Mesendoderm (in vitro differentiated cells): ENCODE measurements around the gene TBCB.

Experiments used
- DNase-seq: peaks from one replicate; pipeline ENCODE4 v3.0.0; 2013
- H2AK5ac ChIP-seq: 2 replicates; pipeline ENCODE4 v1.6.1; 2013; ENCODE audit warnings: low read length, inconsistent platforms
- H2BK120ac ChIP-seq: 2 replicates; pipeline ENCODE4 v1.6.1; 2013; ENCODE audit warnings: low read depth, mild to moderate bottlenecking, low read length, moderate library complexity, mixed read lengths
- H2BK15ac ChIP-seq: replicated peaks from 2 replicates; pipeline ENCODE4 v1.6.1; 2013; ENCODE audit warnings: low read depth, mild to moderate bottlenecking, moderate library complexity
- H2BK5ac ChIP-seq: 2 replicates; pipeline ENCODE4 v1.6.1; 2013; ENCODE audit warnings: low read length, inconsistent platforms
- H3K18ac ChIP-seq: 2 replicates; pipeline ENCODE4 v1.6.1; 2013; ENCODE audit warnings: mild to moderate bottlenecking, low read length, mixed read lengths
- H3K23ac ChIP-seq: one replicate; pipeline ENCODE4 v1.6.1; 2013; ENCODE audit warnings: low read length
- H3K27ac ChIP-seq: 2 replicates; pipeline ENCODE4 v1.5.1; 2013; ENCODE audit warnings: low read depth, mild to moderate bottlenecking, inconsistent platforms, low read length, moderate library complexity
- H3K27me3 ChIP-seq: 2 replicates; pipeline ENCODE4 v1.6.1; 2013; ENCODE audit warnings: low read length, control low read depth, mild to moderate bottlenecking, inconsistent platforms; ENCODE audit not compliant: insufficient read depth, poor library complexity
- H3K36me3 ChIP-seq: 2 replicates; pipeline ENCODE4 v1.6.1; 2013; ENCODE audit warnings: low read length, inconsistent platforms; ENCODE audit not compliant: control insufficient read depth, insufficient read depth
- H3K4ac ChIP-seq: one replicate; pipeline ENCODE4 v1.6.1; 2013; ENCODE audit warnings: low read depth, mild to moderate bottlenecking, low read length, moderate library complexity
- H3K4me1 ChIP-seq: 2 replicates; pipeline ENCODE4 v1.6.1; 2013; ENCODE audit warnings: low read depth, low read length, inconsistent platforms; ENCODE audit not compliant: control insufficient read depth
- H3K4me2 ChIP-seq: 2 replicates; pipeline ENCODE4 v1.6.1; 2013; ENCODE audit warnings: low read length
- H3K4me3 ChIP-seq: 2 replicates; pipeline ENCODE4 v1.5.1; 2013; ENCODE audit warnings: mild to moderate bottlenecking, low read length
- H3K56ac ChIP-seq: one replicate; pipeline ENCODE4 v1.6.1; 2013; ENCODE audit warnings: low read length
- H3K79me1 ChIP-seq: 2 replicates; pipeline ENCODE4 v1.6.1; 2013; ENCODE audit warnings: low read length, inconsistent platforms
- H3K79me2 ChIP-seq: 2 replicates; pipeline ENCODE4 v1.6.1; 2013; ENCODE audit warnings: mild to moderate bottlenecking, low read length; ENCODE audit not compliant: control insufficient read depth, insufficient read depth
- H3K9ac ChIP-seq: 2 replicates; pipeline ENCODE4 v1.6.1; 2013; ENCODE audit warnings: low read length, inconsistent platforms
- H4K5ac ChIP-seq: one replicate; pipeline ENCODE4 v1.6.1; 2013; ENCODE audit warnings: low read length
- H4K8ac ChIP-seq: one replicate; pipeline ENCODE4 v1.6.1; 2013; ENCODE audit warnings: low read depth, mild to moderate bottlenecking, control low read depth, low read length, moderate library complexity
- WGBS: extraction: QIAGEN DNeasy Blood & Tissue Kit; methylation state at CpG from one replicate; pipeline ENCODE4 v1.1.7; 2013; ENCODE audit warnings: low lambda C conversion rate, missing lambda C conversion rate; ENCODE audit not compliant: insufficient coverage; ENCODE audit errors: extremely low coverage; 5-methylcytosine and 5-hydroxymethylcytosine counted together

Gene TBCB

DNA sequence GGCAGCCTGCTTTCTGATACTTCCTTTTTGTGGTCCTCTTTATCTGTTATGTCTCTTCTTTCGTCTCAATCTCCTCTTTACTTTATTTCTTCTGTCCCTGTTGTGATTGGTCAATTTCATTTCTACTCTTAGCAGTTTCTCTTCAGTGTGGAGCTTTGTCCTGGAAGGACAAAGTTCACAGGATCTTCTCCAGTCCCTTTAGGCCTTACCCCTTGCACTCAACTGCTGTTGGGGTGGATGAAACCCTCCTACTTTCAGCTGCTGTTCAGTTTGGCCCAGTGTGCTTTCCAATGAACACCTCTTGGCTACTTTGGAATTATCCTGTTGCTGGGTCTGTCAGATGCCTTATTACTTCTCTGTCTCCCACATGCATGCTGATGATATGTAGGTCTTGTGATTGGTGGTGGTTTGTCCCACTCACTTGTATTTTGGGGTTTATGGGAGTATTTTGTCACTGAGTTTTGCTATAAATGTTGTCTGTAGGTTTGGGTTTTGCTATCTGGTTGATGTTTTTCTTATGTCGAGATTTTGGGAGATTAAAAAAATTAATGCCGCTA lies 35.8 kb upstream of the TBCB start:
- H3K56ac ChIP-seq = no peak overlapping the region
- H3K27ac ChIP-seq = no peak overlapping the region
- no peak overlapping the region for H2BK5ac ChIP-seq
- H3K4me1 ChIP-seq = no peaks in the 10 kb centered on the region
- H2BK15ac ChIP-seq = no peak overlapping the region
- no peak overlapping the region for H3K4me2 ChIP-seq
- H4K8ac ChIP-seq = no peak overlapping the region
- no peaks in the 10 kb centered on the region for H3K79me1 ChIP-seq
- H3K36me3 ChIP-seq = peaks cover 13% of the 10 kb centered on the region
- H3K27me3 ChIP-seq = no peaks in the 10 kb centered on the region
- no peak overlapping the region for H3K4me3 ChIP-seq
- no peak overlapping the region for H3K18ac ChIP-seq
- no peak for DNase-seq
- WGBS = no CpG with 5 or more reads among the region's 3 CpGs
- H3K9ac ChIP-seq = no peak overlapping the region
- H3K4ac ChIP-seq = no peak overlapping the region
- no peak overlapping the region for H2BK120ac ChIP-seq
- H3K23ac ChIP-seq = no peak overlapping the region
- no peak overlapping the region for H4K5ac ChIP-seq
- no peaks in the 10 kb centered on the region for H3K79me2 ChIP-seq
- no peak overlapping the region for H2AK5ac ChIP-seq

DNA sequence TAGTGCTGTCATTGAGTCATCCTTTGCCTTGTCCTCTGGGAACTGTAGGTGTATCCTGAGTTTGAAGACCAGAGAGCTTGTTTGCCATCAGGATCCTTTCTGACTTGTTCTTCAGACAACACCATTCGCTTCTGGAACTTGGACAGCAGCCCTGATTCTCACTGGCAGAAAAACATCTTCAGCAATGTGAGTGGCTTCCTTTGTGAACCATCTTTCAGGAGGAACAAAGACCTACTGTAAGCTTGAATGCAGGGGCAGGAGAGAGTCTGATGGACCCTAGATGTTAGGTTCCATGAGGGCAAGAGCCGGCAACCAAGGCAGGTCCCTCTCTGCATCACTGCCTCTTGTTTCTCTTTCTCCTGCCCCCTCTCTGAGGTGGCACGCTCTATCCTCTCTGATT lies 33.9 kb upstream of the TBCB start:
- H2BK5ac ChIP-seq = no peak overlapping the region
- no peak for DNase-seq
- H3K18ac ChIP-seq = no peak overlapping the region
- no peak overlapping the region for H4K5ac ChIP-seq
- WGBS = no CpG with 5 or more reads among the region's 3 CpGs
- H3K4me3 ChIP-seq = no peak overlapping the region
- no peak overlapping the region for H3K56ac ChIP-seq
- no peak overlapping the region for H3K9ac ChIP-seq
- no peak overlapping the region for H2AK5ac ChIP-seq
- peaks cover 15% of the 10 kb centered on the region for H3K36me3 ChIP-seq
- no peaks in the 10 kb centered on the region for H3K79me2 ChIP-seq
- H3K79me1 ChIP-seq = no peaks in the 10 kb centered on the region
- no peak overlapping the region for H2BK15ac ChIP-seq
- H3K4ac ChIP-seq = no peak overlapping the region
- no peaks in the 10 kb centered on the region for H3K4me1 ChIP-seq
- no peak overlapping the region for H3K4me2 ChIP-seq
- H3K27me3 ChIP-seq = no peaks in the 10 kb centered on the region
- no peak overlapping the region for H3K23ac ChIP-seq
- no peak overlapping the region for H2BK120ac ChIP-seq
- no peak overlapping the region for H4K8ac ChIP-seq
- H3K27ac ChIP-seq = no peak overlapping the region

DNA sequence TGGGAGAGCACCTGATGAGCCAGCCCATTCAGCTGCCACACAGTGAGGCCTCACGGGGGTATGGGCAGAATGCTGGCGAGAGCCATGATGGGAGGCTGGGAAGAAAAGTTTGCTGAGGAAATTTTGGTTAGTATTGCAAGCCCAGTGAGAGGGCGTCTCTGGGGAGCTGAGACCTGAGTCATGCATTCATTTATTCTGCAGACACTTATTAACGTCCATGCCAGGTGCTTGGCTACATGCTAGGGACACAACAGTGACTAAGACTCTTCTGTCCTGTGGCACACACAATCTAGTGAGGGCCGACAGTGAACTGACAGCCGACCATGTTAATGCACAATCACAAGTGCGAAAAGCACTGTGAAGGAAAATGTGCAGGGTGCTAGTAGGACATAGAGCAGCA lies 33.4 kb upstream of the TBCB start:
- no peak overlapping the region for H2BK5ac ChIP-seq
- peaks cover 15% of the 10 kb centered on the region for H3K36me3 ChIP-seq
- no peak overlapping the region for H2AK5ac ChIP-seq
- no peak overlapping the region for H4K8ac ChIP-seq
- no peak overlapping the region for H3K23ac ChIP-seq
- no peak overlapping the region for H3K4me3 ChIP-seq
- H3K18ac ChIP-seq = no peak overlapping the region
- no CpG with 5 or more reads among the region's 7 CpGs for WGBS
- no peak overlapping the region for H4K5ac ChIP-seq
- H3K4me2 ChIP-seq = no peak overlapping the region
- H3K79me1 ChIP-seq = no peaks in the 10 kb centered on the region
- H2BK15ac ChIP-seq = no peak overlapping the region
- no peaks in the 10 kb centered on the region for H3K79me2 ChIP-seq
- H2BK120ac ChIP-seq = no peak overlapping the region
- H3K4ac ChIP-seq = no peak overlapping the region
- H3K27me3 ChIP-seq = no peaks in the 10 kb centered on the region
- no peak overlapping the region for H3K27ac ChIP-seq
- no peaks in the 10 kb centered on the region for H3K4me1 ChIP-seq
- no peak for DNase-seq
- H3K9ac ChIP-seq = no peak overlapping the region
- H3K56ac ChIP-seq = no peak overlapping the region

DNA sequence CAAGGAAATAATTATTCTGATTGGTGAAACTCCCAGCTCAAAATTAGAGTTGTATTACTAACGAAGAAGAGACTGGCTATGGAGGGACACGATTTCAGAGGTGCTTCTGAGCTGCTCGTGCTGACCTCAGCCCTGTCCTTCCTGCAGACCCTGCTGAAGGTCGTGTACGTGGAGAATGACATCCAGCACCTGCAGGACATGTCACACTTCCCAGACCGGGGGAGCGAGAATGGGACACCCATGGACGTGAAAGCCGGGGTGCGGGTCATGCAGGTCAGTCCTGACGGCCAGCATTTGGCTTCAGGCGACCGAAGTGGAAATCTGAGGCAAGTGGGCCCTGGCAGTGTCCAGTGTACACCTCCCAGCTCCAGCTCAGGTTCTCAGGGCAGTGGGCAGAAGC lies 32.4 kb upstream of the TBCB start:
- H3K18ac ChIP-seq = no peak overlapping the region
- no peaks in the 10 kb centered on the region for H3K79me2 ChIP-seq
- H3K9ac ChIP-seq = no peak overlapping the region
- no peaks in the 10 kb centered on the region for H3K79me1 ChIP-seq
- H3K27ac ChIP-seq = no peak overlapping the region
- H2AK5ac ChIP-seq = no peak overlapping the region
- no CpG with 5 or more reads among the region's 13 CpGs for WGBS
- H3K27me3 ChIP-seq = no peaks in the 10 kb centered on the region
- H4K5ac ChIP-seq = no peak overlapping the region
- H2BK15ac ChIP-seq = no peak overlapping the region
- H2BK5ac ChIP-seq = no peak overlapping the region
- H4K8ac ChIP-seq = no peak overlapping the region
- no peaks in the 10 kb centered on the region for H3K4me1 ChIP-seq
- no peak for DNase-seq
- H2BK120ac ChIP-seq = no peak overlapping the region
- no peak overlapping the region for H3K56ac ChIP-seq
- H3K23ac ChIP-seq = no peak overlapping the region
- H3K36me3 ChIP-seq = peaks cover 15% of the 10 kb centered on the region
- no peak overlapping the region for H3K4me3 ChIP-seq
- no peak overlapping the region for H3K4me2 ChIP-seq
- no peak overlapping the region for H3K4ac ChIP-seq

GRCh38 chr19:36084231-36085009 lies 30.8 kb upstream of the TBCB start:
- H3K56ac ChIP-seq = no peak overlapping the region
- H3K4me2 ChIP-seq = no peak overlapping the region
- H3K79me1 ChIP-seq = no peaks in the 10 kb centered on the region
- no peak overlapping the region for H2AK5ac ChIP-seq
- no peak overlapping the region for H2BK5ac ChIP-seq
- peaks cover 18% of the 10 kb centered on the region for H3K36me3 ChIP-seq
- no peaks in the 10 kb centered on the region for H3K27me3 ChIP-seq
- no CpG with 5 or more reads among the region's 12 CpGs for WGBS
- no peak overlapping the region for H3K4ac ChIP-seq
- no peaks in the 10 kb centered on the region for H3K79me2 ChIP-seq
- H3K4me1 ChIP-seq = no peaks in the 10 kb centered on the region
- no peak overlapping the region for H3K9ac ChIP-seq
- no peak overlapping the region for H3K18ac ChIP-seq
- H4K5ac ChIP-seq = no peak overlapping the region
- H3K4me3 ChIP-seq = no peak overlapping the region
- DNase-seq = no peak
- no peak overlapping the region for H2BK15ac ChIP-seq
- no peak overlapping the region for H2BK120ac ChIP-seq
- no peak overlapping the region for H4K8ac ChIP-seq
- no peak overlapping the region for H3K23ac ChIP-seq
- no peak overlapping the region for H3K27ac ChIP-seq

GRCh38 chr19:36086326-36086725 lies 28.9 kb upstream of the TBCB start:
- no CpG with 5 or more reads among the region's 9 CpGs for WGBS
- DNase-seq = no peak
- Histone ChIP-seq H2BK120ac (no peak overlapping the region), H3K27me3 (no peaks in the 10 kb centered on the region), H3K4me1 (no peaks in the 10 kb centered on the region), H2AK5ac (no peak overlapping the region), H3K27ac (no peak overlapping the region), H3K23ac (no peak overlapping the region), H2BK15ac (no peak overlapping the region), H4K8ac (no peak overlapping the region), H3K56ac (no peak overlapping the region), H3K18ac (no peak overlapping the region), H3K79me2 (no peaks in the 10 kb centered on the region), H3K79me1 (no peaks in the 10 kb centered on the region), H2BK5ac (no peak overlapping the region), H3K36me3 (peaks cover 18% of the 10 kb centered on the region), H4K5ac (no peak overlapping the region), H3K4me2 (no peak overlapping the region), H3K4ac (no peak overlapping the region), H3K9ac (no peak overlapping the region), H3K4me3 (no peak overlapping the region)
